Activated CD4-positive, alpha-beta T cell treated with anti-CD3 and anti-CD28 coated beads, Interleukin-2, amount 10 ng/mL, durations not matched to agents 24 days and 14 days (primary cell): ENCODE data around the gene EMP2. TPM values are rescaled to one million over a fixed set of nuclear protein-coding genes. Genes with fewer than 3 reads are reported as not detected.
A peak's percentile ranks its signal among the peaks of the same experiment; 100 is the strongest.
"Not testable (repeated sequence)": the region's sequence is repeated elsewhere in the genome, so short reads cannot be mapped to it uniquely, and the experiment has no call there.

ENCODE experiments used
- DNase-seq: peaks from one replicate; pipeline ENCODE4 v3.0.0; 2022
- H3K27ac Mint-ChIP-seq: one replicate; pipeline ENCODE4 v1.8.0; 2022; ENCODE audit warnings: mild to moderate bottlenecking, mixed read lengths
- H3K27me3 Mint-ChIP-seq: one replicate; pipeline ENCODE4 v1.8.0; 2022; ENCODE audit warnings: mixed read lengths
- H3K36me3 Mint-ChIP-seq: one replicate; pipeline ENCODE4 v1.8.0; 2022; ENCODE audit warnings: low read depth, mild to moderate bottlenecking, mixed read lengths
- H3K4me1 Mint-ChIP-seq: one replicate; pipeline ENCODE4 v1.8.0; 2021; ENCODE audit warnings: mixed read lengths
- H3K4me3 Mint-ChIP-seq: one replicate; pipeline ENCODE4 v1.8.0; 2022; ENCODE audit warnings: mild to moderate bottlenecking, moderate library complexity, mixed read lengths
- H3K9me3 Mint-ChIP-seq: one replicate; pipeline ENCODE4 v1.8.0; 2021; ENCODE audit warnings: mixed read lengths
- intact Hi-C: fragments of 100-400 bp; cut with micrococcal nuclease; formaldehyde crosslinking; loops from one replicate; pipeline ENCODE4 v1.15.1; 2023
- total RNA-seq: library from RNA; stranded (reverse); gene quantifications from 2 replicates; pipeline ENCODE4 v1.2.3, GENCODE V29; 2022

Gene EMP2
- total RNA-seq, 1 donor from 2014 or later: not detected

DNA sequence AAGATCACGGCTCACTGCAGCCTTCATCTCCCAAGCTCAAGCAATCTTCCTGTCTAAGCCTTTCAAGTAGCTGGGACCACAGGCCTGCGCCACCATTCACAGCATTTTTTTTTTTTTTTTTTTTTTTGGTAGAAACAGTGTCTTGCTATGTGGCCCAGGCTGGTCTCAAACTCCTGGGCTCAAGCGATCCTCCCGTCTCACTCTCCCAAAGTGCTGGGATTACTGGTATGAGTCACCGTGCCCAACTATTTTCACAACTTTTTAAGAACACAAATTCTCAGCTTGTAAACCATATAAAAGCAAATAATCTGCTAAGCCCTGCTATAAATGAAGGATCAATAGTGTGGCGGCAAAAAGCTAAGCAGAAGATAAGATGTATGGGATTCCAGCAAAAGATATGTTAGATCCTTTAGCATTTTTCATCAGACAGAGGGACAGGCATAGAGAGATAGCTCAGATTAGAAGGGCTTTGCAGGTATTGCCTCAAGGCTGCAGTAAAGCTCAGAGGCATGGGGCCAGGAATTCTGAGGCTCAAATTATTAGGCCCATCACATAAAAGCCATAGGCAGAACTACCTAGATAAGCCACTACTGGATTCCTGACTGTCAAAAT lies 55.1 kb downstream of the EMP2 start:
- Mint-ChIP-seq H3K4me3 (no peak overlapping the region), H3K9me3 (no peaks in the 10 kb centered on the region), H3K4me1 (peaks cover 3% of the 10 kb centered on the region), H3K27me3 (no peaks in the 10 kb centered on the region), H3K27ac (no peak overlapping the region), H3K36me3 (no peaks in the 10 kb centered on the region)
- intact Hi-C loops: no loop called here
- no peak for DNase-seq

DNA sequence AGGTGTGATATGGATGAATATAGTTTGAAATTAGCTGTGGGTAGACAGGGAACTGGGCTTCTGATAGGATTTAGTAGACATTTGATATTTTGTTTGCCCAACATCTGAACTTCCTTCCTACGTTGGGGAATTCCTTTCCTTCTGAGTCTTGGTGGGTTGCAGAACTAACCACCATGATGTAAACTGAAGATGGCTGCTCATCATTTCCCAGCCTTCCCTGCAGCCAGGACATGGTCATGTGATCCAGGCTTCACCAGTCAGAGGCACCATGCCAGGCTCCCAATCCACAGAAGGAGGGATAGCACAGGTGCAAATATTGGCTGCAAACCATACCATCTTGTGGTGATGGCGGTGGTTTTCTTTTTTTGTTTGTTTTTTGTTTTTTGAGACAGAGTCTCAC lies 57.4 kb downstream of the EMP2 start:
- DNase-seq: no peak
- H3K36me3 Mint-ChIP-seq: no peaks in the 10 kb centered on the region
- no peaks in the 10 kb centered on the region for H3K27me3 Mint-ChIP-seq
- intact Hi-C loops: no loop called here
- H3K27ac Mint-ChIP-seq: no peak overlapping the region
- H3K4me1 Mint-ChIP-seq: peaks cover 3% of the 10 kb centered on the region
- H3K4me3 Mint-ChIP-seq: no peak overlapping the region
- no peaks in the 10 kb centered on the region for H3K9me3 Mint-ChIP-seq

DNA sequence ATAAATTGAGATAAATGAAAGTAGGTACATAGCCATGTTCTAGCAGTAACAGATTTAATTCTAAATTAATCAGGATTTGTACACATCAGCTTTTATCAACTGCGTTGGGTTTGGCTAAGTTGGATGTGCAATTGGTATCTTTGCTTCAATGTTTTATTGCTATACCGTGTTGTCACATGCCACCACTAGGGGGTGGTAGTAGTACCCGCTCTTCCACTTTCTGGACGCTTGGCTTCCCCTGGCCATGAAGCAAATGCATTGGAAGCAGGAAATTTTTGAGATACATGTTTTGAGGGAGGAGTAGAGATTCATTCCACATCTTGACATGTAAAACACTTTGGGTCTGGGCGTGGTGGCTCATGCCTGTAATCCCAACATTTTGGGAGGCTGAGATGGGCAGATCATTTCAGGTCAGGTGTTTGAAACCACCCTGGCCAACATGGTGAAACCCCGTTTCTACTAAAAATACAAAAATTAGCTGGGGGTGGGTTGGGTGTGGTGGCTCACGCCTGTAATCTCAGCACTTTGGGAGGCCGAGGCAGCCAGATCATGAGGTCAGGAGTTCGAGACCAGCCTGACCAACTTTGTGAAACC lies 58.6 kb downstream of the EMP2 start:
- Mint-ChIP-seq H3K36me3 (no peaks in the 10 kb centered on the region), H3K9me3 (no peaks in the 10 kb centered on the region), H3K27ac (no peak overlapping the region), H3K4me1 (peaks cover 3% of the 10 kb centered on the region), H3K27me3 (no peaks in the 10 kb centered on the region), H3K4me3 (no peak overlapping the region)
- intact Hi-C loops: loop anchor here (1.0 kb wide), 1 partner anchor 216 kb away; no protein-coding TSS in a partner anchor
- DNase-seq: peak; percentile 82

DNA sequence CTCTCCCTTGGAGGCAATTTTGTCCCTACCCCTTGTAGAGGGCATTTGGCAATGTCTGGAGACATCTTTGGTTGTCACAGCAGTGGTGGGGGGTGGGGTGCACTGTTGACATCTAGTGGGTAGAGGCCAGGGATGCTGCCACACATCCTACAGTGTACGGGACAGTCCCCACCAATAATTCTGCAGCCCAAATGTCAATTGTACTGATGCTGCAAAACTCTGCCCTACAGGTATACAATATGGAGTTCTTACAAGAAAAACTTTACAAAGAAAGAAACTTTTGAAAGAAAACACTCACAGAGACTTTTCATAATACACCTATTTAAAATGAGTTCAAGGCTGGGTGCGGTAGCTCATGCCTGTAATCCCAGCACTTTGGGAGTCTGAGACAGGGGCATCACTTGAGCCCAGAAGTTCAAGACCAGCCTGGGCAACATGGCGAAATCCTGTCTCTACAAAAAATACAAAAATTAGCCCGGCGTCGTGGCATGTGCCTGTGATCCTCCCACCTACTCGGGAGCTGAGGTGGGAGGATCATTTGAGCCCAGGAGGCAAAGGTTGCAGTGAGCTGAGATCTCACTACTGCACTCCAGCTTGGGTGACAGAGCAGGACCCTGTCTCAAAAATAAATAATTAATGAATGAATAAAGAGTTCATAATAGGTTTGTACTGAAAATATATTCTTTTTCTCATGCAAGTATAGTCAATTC lies 59.4 kb downstream of the EMP2 start:
- no peaks in the 10 kb centered on the region for H3K9me3 Mint-ChIP-seq
- H3K4me3 Mint-ChIP-seq: no peak overlapping the region
- peaks cover 3% of the 10 kb centered on the region for H3K4me1 Mint-ChIP-seq
- H3K27ac Mint-ChIP-seq: no peak overlapping the region
- no peaks in the 10 kb centered on the region for H3K36me3 Mint-ChIP-seq
- no peaks in the 10 kb centered on the region for H3K27me3 Mint-ChIP-seq
- intact Hi-C loops: loop anchor here (1.0 kb wide), 1 partner anchor 216 kb away; no protein-coding TSS in a partner anchor
- DNase-seq: no peak

DNA sequence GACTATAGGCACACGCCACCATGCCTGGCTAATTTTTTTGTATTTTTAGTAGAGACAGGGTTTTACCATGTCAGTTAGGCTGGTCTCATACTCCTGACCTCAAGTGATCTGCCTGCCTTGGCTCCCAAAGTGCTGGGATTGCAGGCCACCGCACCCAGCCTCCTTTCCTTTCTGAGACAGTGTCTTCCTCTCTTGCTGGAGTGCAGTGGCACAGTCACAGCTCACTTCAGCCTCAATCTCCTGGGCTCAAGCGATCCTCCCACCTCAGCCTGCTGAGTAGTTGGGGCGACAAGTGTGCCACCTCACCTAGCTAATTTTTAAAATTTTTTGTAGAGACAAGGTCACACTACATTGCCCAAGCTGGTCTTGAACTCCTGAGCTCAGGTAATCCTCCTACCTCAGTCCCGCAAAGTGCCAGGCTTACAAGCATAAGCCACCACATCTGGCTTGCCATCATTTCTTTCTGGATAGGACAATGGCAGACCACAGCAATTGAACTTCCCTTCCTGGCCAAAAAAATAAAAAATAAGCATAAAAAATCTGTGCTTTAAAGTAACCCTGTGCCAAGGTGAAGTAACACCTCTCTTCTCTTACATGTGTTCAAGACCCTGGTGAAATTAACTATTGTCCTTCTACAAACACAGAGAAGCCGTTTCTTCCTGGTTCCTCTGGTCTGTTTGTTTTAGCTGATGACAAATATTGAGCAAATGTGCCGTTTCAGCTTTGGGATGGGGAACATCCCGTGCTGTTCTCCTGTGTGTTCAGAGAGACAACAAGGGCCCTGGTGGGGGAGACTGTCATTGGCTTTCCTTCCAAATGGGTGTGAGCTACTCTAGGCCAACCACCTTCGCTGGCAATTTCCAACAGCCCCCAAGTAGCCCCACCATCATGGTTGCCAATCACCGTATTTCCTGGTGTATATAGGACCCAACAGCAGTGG lies 60.2 kb downstream of the EMP2 start:
- Mint-ChIP-seq H3K4me3 (no peak overlapping the region), H3K27ac (no peak overlapping the region), H3K27me3 (no peaks in the 10 kb centered on the region)

DNA sequence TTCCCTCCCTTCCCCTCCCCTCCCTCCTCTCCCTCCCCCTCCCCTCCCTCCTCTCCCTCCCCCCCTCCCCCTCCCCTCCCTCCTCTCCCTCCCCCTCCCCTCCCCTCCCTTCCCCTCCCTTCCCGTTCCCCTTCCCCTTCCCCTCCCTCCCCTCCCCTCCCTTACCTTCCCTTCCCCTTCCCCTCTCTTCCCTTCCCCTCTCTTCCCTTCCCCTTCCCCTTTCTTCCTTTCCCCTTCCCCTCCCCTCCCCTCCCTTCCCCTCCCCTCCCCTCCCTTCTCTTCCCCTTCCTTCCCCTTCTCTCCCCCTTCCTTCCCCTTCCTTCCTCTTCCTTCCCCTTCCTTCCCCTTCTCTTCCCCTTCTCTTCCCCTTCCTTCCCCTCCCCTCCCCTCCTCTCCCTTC lies 61.1 kb downstream of the EMP2 start:
- H3K9me3 Mint-ChIP-seq: no peaks in the 10 kb centered on the region
- no peak for DNase-seq
- intact Hi-C loops: no loop called here
- H3K36me3 Mint-ChIP-seq: no peaks in the 10 kb centered on the region
- H3K4me1 Mint-ChIP-seq: peaks cover 3% of the 10 kb centered on the region
- H3K27me3 Mint-ChIP-seq: no peaks in the 10 kb centered on the region
- no peak overlapping the region for H3K27ac Mint-ChIP-seq
- no peak overlapping the region for H3K4me3 Mint-ChIP-seq

More for the DNA sequence above, 60.2 kb downstream of the EMP2 start:
- no peak for DNase-seq
- intact Hi-C loops: no loop called here
- Mint-ChIP-seq H3K9me3 (no peaks in the 10 kb centered on the region), H3K36me3 (no peaks in the 10 kb centered on the region), H3K4me1 (peaks cover 3% of the 10 kb centered on the region)

DNA sequence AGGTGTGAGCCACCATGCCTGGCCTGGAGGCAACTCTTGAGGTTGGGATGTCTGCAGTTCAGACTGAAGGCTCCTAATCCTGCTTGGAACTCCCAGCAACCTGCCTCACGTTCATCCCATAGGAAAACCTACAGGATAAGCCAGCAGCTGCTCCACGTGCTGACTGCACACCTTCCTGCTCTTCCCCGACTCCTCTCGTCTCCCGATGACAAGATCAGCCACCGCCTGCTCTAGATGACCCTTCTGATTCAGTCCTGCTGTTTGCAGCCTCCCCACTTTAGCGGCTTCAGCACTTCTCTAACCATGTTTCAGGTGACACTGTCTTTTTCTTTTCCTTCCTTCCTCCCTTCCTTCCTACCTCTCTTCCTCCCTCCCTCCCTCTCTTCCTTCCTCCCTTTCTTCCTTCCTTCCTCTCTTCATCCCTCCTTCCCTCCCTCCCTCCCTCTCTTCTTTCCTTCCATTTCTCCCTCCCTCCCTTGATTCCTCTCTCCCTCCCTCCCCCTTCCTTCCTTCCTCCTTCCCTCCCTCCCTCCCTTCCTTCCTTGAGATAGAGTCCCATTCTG lies 61.8 kb downstream of the EMP2 start:
- no peak overlapping the region for H3K27ac Mint-ChIP-seq
- intact Hi-C loops: no loop called here
- DNase-seq: no peak
- peaks cover 3% of the 10 kb centered on the region for H3K4me1 Mint-ChIP-seq
- H3K9me3 Mint-ChIP-seq: no peaks in the 10 kb centered on the region
- no peak overlapping the region for H3K4me3 Mint-ChIP-seq
- H3K27me3 Mint-ChIP-seq: peaks cover under 1% of the 10 kb centered on the region
- H3K36me3 Mint-ChIP-seq: no peaks in the 10 kb centered on the region

DNA sequence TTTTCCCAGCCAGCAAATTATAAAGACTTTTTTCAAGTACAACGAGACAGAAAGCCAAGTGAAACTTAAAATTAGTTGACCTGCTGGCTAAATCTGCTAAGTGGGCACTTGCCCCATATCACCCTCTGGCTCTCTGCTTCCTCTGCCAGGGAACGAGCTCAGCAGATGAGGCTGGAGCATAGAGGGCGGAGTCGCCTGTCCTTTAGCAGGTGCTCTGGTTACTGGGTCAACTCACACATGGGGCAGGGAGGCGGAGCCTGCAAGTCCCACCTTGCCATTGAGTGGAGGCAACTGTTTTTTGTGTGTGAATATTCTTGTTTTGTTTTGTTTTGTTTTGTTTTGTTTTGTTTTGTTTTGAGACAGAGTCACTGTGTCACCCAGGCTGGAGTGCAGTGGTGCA lies 62.5 kb downstream of the EMP2 start:
- DNase-seq: no peak
- H3K4me1 Mint-ChIP-seq: peaks cover 3% of the 10 kb centered on the region
- peaks cover 4% of the 10 kb centered on the region for H3K27me3 Mint-ChIP-seq
- H3K9me3 Mint-ChIP-seq: no peaks in the 10 kb centered on the region
- no peaks in the 10 kb centered on the region for H3K36me3 Mint-ChIP-seq
- H3K4me3 Mint-ChIP-seq: no peak overlapping the region
- intact Hi-C loops: no loop called here
- H3K27ac Mint-ChIP-seq: no peak overlapping the region

DNA sequence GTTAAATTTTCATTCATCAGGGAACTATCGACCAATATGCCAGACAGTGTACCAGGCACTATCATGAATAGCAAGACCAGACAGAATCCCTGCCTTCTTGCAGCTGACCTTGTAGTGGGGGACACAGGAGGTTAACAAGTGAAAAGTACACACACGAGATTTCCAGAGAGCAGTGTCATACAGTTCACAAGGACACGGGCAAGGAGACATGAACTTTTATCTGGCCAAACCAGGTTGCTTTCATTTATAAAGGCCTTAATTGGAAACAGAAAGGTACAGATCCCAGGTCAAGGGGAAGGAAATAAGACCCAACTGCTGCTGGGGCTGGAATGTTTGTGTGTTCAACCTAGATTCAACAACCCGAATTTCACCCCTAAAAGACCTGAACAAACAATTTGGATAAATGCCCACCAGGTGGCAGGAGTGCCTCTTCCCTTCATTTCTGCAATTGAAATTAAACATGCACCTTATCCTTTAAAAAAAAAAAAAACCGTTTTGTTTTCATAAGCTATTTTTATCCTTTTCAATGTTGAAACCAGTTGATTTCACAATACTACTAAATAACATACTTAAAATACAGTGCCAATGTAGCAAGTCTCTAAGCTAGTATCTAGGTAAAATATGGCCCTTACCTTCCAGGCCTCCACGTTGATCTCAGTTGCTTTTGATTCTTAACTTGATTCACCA lies 65.9 kb downstream of the EMP2 start:
- peak; percentile 83 for DNase-seq
- Mint-ChIP-seq H3K4me1 (peaks cover 11% of the 10 kb centered on the region), H3K27ac (no peak overlapping the region), H3K4me3 (no peak overlapping the region), H3K27me3 (peaks cover 5% of the 10 kb centered on the region), H3K36me3 (no peaks in the 10 kb centered on the region), H3K9me3 (no peaks in the 10 kb centered on the region)
- intact Hi-C loops: loop anchor here (1.0 to 5.0 kb wide), 4 partner anchors 127 to 1947 kb away; partner anchors contain the start of gene ATF7IP2

DNA sequence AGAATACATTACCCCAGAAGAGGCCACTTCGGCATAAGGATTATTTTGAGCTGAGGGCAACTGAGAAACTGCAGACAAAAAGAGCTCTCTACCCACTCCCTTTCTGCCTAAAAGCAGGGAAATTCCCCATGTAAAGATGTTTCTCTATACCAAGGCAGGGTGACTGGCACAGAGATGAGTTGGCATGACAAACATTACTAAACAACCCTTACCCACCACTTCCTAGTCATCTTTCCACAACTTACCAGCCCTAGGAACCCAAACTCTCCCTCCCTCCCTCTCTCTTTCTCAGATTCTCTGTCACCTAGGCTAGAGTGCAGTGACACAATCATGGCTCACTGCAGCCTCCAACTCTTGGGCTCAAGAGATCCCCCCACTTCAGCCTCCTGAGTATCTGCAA lies 68.6 kb downstream of the EMP2 start:
- intact Hi-C loops: loop anchor here (5.0 kb wide), 2 partner anchors 125 to 1945 kb away; partner anchors contain the start of gene ATF7IP2
- no peak overlapping the region for H3K4me3 Mint-ChIP-seq
- DNase-seq: no peak
- no peaks in the 10 kb centered on the region for H3K9me3 Mint-ChIP-seq
- H3K36me3 Mint-ChIP-seq: no peaks in the 10 kb centered on the region
- peaks cover 8% of the 10 kb centered on the region for H3K27me3 Mint-ChIP-seq
- H3K27ac Mint-ChIP-seq: no peak overlapping the region
- H3K4me1 Mint-ChIP-seq: peaks cover 13% of the 10 kb centered on the region

DNA sequence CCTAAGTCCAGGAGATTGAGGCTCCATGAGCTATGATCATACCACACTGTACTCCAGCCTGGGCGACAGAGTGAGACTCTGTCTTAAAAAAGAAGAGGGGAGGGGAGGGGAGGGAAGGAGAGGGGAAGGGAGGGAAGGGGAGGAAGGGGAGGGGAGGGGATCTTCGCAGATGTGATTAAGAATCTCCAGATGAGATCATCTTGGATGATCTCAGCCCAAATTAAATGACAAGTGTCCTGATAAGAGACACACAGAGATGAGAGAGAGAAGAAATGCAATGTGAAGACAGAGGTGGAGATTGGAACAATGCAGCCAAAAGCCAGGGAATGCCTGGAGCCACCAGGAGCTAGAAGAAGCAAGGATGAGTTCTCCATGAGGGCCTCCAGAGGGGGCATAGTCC lies 70.1 kb downstream of the EMP2 start:
- H3K4me1 Mint-ChIP-seq: peaks cover 13% of the 10 kb centered on the region
- no peak for DNase-seq
- no peaks in the 10 kb centered on the region for H3K36me3 Mint-ChIP-seq
- H3K9me3 Mint-ChIP-seq: no peaks in the 10 kb centered on the region
- H3K27me3 Mint-ChIP-seq: peaks cover 8% of the 10 kb centered on the region
- H3K4me3 Mint-ChIP-seq: no peak overlapping the region
- no peak overlapping the region for H3K27ac Mint-ChIP-seq
- intact Hi-C loops: loop anchor here (5.0 kb wide), 2 partner anchors 123 to 1943 kb away; partner anchors contain the start of gene ATF7IP2

DNA sequence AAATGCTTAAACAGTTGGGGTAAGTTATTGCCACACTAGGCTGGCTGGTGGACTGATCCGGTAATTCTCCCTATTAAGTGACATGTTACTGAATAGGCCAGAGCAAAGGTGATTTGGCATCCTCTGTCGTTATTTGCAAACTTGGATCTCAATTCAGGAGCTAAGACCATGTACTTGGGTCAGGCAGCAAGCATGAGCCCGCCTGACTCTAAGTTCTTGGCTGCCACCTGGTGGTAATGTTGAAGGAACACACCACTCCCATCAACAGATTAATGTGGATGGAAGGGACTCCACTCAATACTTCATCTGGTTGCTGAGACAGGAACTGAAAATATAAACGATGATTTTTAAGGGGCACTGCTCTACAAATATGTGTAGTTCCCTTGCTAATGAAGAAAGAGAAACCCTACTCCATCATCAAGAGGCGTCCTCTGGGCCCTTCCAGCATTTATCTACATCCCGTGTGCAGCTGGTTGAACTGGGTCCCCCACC lies 70.8 kb downstream of the EMP2 start:
- peaks cover 8% of the 10 kb centered on the region for H3K27me3 Mint-ChIP-seq
- no peaks in the 10 kb centered on the region for H3K36me3 Mint-ChIP-seq
- H3K4me1 Mint-ChIP-seq: peaks cover 15% of the 10 kb centered on the region
- no peak overlapping the region for H3K4me3 Mint-ChIP-seq
- peak; percentile 90 for DNase-seq
- H3K9me3 Mint-ChIP-seq: no peaks in the 10 kb centered on the region
- H3K27ac Mint-ChIP-seq: no peak overlapping the region
- intact Hi-C loops: loop anchor here (1.0 to 5.0 kb wide), 4 partner anchors 122 to 1942 kb away; partner anchors contain the start of gene ATF7IP2

DNA sequence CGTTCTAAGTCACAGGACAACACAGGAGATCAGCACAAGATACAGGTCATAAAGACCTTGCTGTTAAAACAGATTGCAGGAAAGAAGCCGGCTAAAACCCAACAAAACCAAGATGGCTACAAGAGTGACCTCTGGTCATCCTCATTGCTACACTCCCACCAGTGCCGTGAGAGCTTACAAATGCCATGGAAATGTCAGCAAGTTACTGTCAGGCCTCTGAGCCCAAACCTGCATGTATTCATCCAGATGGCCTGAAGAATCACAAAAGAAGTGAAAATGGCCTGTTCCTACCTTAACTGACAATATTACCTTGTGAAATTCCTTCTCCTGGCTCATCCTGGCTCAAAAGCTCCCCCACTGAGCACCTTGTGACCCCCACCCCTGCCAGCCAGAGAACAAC lies 75.1 kb downstream of the EMP2 start:
- H3K27ac Mint-ChIP-seq, H3K4me3 Mint-ChIP-seq, H3K4me1 Mint-ChIP-seq, H3K9me3 Mint-ChIP-seq, H3K27me3 Mint-ChIP-seq, H3K36me3 Mint-ChIP-seq, DNase-seq, intact Hi-C loops: not testable (repeated sequence)
